Pancreas (tissue), 10 donors: ENCODE measurements around the gene TK2. TPM values are rescaled to one million over a fixed set of nuclear protein-coding genes. Genes with fewer than 3 reads are reported as not detected.

Experiments used
- ATAC-seq, 4 donors: fragments of 200-7000 bp; cut with Tn5 transposase; one replicate each; pipeline versions ENCODE4 v1.8.0 to v1.9.1; 2020; ENCODE audit warnings: mild to moderate bottlenecking in 4 of 4, moderate library complexity in 4 of 4
- DNase-seq, 6 donors: peaks; one replicate each; pipeline ENCODE4 v3.0.0-alpha.2; 2020
- FAIRE-seq: peaks from 2 replicates; lab custom pipeline; 2012; peaks lifted over from hg19 to GRCh38; lab: Jason Lieb, UNC
- H3K27ac ChIP-seq, 4 donors: fragments of 200-600 bp; sonication (generic); 1 replicate in 3 of 4; 2 replicates in 1 of 4; pipeline versions ENCODE4 v1.5.0 to v1.8.0; 2020
- H3K27me3 ChIP-seq, 4 donors: fragments of 200-600 bp; one replicate each; pipeline ENCODE4 v1.8.0; 2021
- H3K36me3 ChIP-seq, 3 donors: fragments of 200-600 bp; sonication (generic) in 1 of 3; one replicate each; pipeline versions ENCODE4 v1.5.0 to v1.8.0; 2020 to 2021
- H3K4me1 ChIP-seq, 3 donors: fragments of 200-600 bp; one replicate each; pipeline ENCODE4 v1.8.0; 2021
- H3K4me3 ChIP-seq, 4 donors: fragments of 200-600 bp; sonication (generic) in 2 of 4; one replicate each; pipeline versions ENCODE4 v1.5.0 to v1.8.0; 2020 to 2021
- H3K9me3 ChIP-seq, 4 donors: fragments of 200-600 bp; one replicate each; pipeline ENCODE4 v1.8.0; 2021
- WGBS, 2 donors: extraction: QIAGEN DNeasy Blood & Tissue Kit; methylation state at CpG; one replicate each; pipeline ENCODE4 v1.1.7; 2013; 5-methylcytosine and 5-hydroxymethylcytosine counted together
- intact Hi-C, 3 donors: fragments of 100-400 bp; cut with DNase I; formaldehyde crosslinking; loops; one replicate each; pipeline versions ENCODE4 v1.11.1 to v1.14.2; 2022
- polyA plus RNA-seq, 2 donors: library from polyadenylated mRNA; stranded (reverse); fragments of 200-250 nt; gene quantifications; one replicate each; pipeline ENCODE4 v1.2.3, GENCODE V29; 2013
- total RNA-seq, 6 donors: library from RNA; stranded (reverse); fragmentation: NEBNext Ultra II Directional in 4 of 6; extraction: Animal tissue kit (Norgen Biotek cat#: 25700) in 4 of 6; gene quantifications; one replicate each; pipeline versions ENCODE4 v1.2.1 to v1.2.4, GENCODE V29; 2021 to 2023
- TF ChIP-seq, protein P1 (sequence below), 4 donors: fragments of 200-600 bp; sonication (generic) in 3 of 4; IDR thresholded peaks; one replicate each; pipeline versions ENCODE4 v1.5.0 to v1.8.0; 2021; ENCODE audit warnings: antibody characterized with exemption in 4 of 4
- donor health status: healthy with polysubstance abuse.
- donor health status: DM: no; HTN: no; CAD: no; lungs with moderate emphysema.
- donor health status: DM: no; HTN: no; CAD: no.
- donor health status: control.
- donor health status: control.
- donor health status: Bipolar disorder and iron deficiency.
- donor health status: DM: yes; HTN: yes; CAD: no.
- donor health status: DM: no; HTN: no; CAD: no.
- donor health status: DM: no; HTN: no; CAD: no.
- donor health status: DM: yes; HTN: yes; CAD: no.

Gene TK2
- total and polyA plus RNA-seq, 8 donors: 13.9 to 22.9 (median 20.5) TPM

- H3K36me3 ChIP-seq: no peaks in the 10 kb centered on the region
- DNase-seq: peak in 1 of 6 donors; percentile 34
- no peak for FAIRE-seq
- ATAC-seq: no peak
- intact Hi-C loops: no loop called here
- no peak overlapping the region for H3K4me3 ChIP-seq
- WGBS, 2 donors: 92% methylated on average over 11 of the region's 11 CpGs
- no peaks in the 10 kb centered on the region for H3K27me3 ChIP-seq
- no peaks in the 10 kb centered on the region for H3K9me3 ChIP-seq
- peaks cover 19 to 32% (median 20%) of the 10 kb centered on the region in 3 donors for H3K4me1 ChIP-seq
- H3K27ac ChIP-seq: peak overlapping the region in 2 of 4 donors; percentile 71 to 96
- TF ChIP-seq, protein P1, sequence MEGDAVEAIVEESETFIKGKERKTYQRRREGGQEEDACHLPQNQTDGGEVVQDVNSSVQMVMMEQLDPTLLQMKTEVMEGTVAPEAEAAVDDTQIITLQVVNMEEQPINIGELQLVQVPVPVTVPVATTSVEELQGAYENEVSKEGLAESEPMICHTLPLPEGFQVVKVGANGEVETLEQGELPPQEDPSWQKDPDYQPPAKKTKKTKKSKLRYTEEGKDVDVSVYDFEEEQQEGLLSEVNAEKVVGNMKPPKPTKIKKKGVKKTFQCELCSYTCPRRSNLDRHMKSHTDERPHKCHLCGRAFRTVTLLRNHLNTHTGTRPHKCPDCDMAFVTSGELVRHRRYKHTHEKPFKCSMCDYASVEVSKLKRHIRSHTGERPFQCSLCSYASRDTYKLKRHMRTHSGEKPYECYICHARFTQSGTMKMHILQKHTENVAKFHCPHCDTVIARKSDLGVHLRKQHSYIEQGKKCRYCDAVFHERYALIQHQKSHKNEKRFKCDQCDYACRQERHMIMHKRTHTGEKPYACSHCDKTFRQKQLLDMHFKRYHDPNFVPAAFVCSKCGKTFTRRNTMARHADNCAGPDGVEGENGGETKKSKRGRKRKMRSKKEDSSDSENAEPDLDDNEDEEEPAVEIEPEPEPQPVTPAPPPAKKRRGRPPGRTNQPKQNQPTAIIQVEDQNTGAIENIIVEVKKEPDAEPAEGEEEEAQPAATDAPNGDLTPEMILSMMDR (IDR thresholded peaks at IDR 0.05): no peak
These were observed 30.2 kb downstream of the TK2 start for GRCh38 chr16:66519482-66520373.

- Histone ChIP-seq H3K27ac (peak overlapping the region; percentile 96 to 100 (median 99)), H3K9me3 (no peaks in the 10 kb centered on the region), H3K36me3 (peaks cover 0 to 4% (median 0%) of the 10 kb centered on the region in 3 donors), H3K4me1 (peaks cover 19 to 34% (median 20%) of the 10 kb centered on the region in 3 donors), H3K27me3 (no peaks in the 10 kb centered on the region), H3K4me3 (peak overlapping the region in 1 of 4 donors; percentile 26)
- TF ChIP-seq, protein P1 (IDR thresholded peaks at IDR 0.05): no peak
- FAIRE-seq: no peak
- WGBS, 2 donors: 83 to 87% methylated on average over 8 of the region's 8 CpGs
- intact Hi-C loops: no loop called here
- ATAC-seq: no peak
- peak in 1 of 6 donors; percentile 55 for DNase-seq
These were observed 32.2 kb downstream of the TK2 start for GRCh38 chr16:66517586-66518263.

GRCh38 chr16:66516808-66517585, 32.9 kb downstream of the TK2 start:
- TF ChIP-seq, protein P1 (IDR thresholded peaks at IDR 0.05): no peak
- WGBS, 2 donors: 23 to 26% methylated on average over 15 of the region's 15 CpGs
- ATAC-seq: peak; percentile 92 to 97 (median 95)
- intact Hi-C loops: no loop called here
- Histone ChIP-seq H3K4me1 (peaks cover 25 to 41% (median 28%) of the 10 kb centered on the region in 3 donors), H3K27me3 (no peaks in the 10 kb centered on the region), H3K9me3 (no peaks in the 10 kb centered on the region), H3K4me3 (peak overlapping the region in 2 of 4 donors; percentile 4 to 26), H3K36me3 (peaks cover 0 to 4% (median 0%) of the 10 kb centered on the region in 3 donors), H3K27ac (peak overlapping the region; percentile 96 to 100 (median 99))
- DNase-seq: peak; percentile 89 to 99 (median 98)
- peak; percentile 87 for FAIRE-seq

GRCh38 chr16:66516509-66516807, 33.5 kb downstream of the TK2 start:
- intact Hi-C loops: no loop called here
- peak; percentile 62 to 73 (median 66) for ATAC-seq
- Histone ChIP-seq H3K27ac (peak overlapping the region; percentile 78 to 99 (median 98)), H3K9me3 (no peaks in the 10 kb centered on the region), H3K36me3 (peaks cover 0 to 4% (median 0%) of the 10 kb centered on the region in 3 donors), H3K27me3 (no peaks in the 10 kb centered on the region), H3K4me1 (peaks cover 29 to 46% (median 33%) of the 10 kb centered on the region in 3 donors), H3K4me3 (no peak overlapping the region)
- WGBS, 2 donors: 10 to 15% methylated on average over 8 of the region's 8 CpGs
- no peak for DNase-seq
- TF ChIP-seq, protein P1 (IDR thresholded peaks at IDR 0.05): no peak
- no peak for FAIRE-seq
